Colonic mucosa (tissue), 4 donors: Measurements from ENCODE around the gene EXOC3L2. TPM values are rescaled to one million over a fixed set of nuclear protein-coding genes. Genes with fewer than 3 reads are reported as not detected.

Experiments used
- DNase-seq: peaks from one replicate; pipeline ENCODE4 v3.0.0-alpha.2; 2020
- H3K27ac ChIP-seq: fragments of 200-600 bp; one replicate; pipeline ENCODE4 v1.8.0; 2021
- H3K27me3 ChIP-seq: fragments of 200-600 bp; one replicate; pipeline ENCODE4 v1.8.0; 2021
- H3K36me3 ChIP-seq: fragments of 200-600 bp; one replicate; pipeline ENCODE4 v1.8.0; 2021
- H3K4me1 ChIP-seq: fragments of 200-600 bp; one replicate; pipeline ENCODE4 v1.8.0; 2021; ENCODE audit warnings: mild to moderate bottlenecking
- H3K4me3 ChIP-seq: fragments of 200-600 bp; one replicate; pipeline ENCODE4 v1.8.0; 2021
- H3K9ac ChIP-seq, 2 donors: one replicate each; pipeline ENCODE4 v1.7.0; 2013; ENCODE audit warnings: control low read depth in 2 of 2, low read depth in 2 of 2, low read length in 2 of 2
- H3K9me3 ChIP-seq: fragments of 200-600 bp; one replicate; pipeline ENCODE4 v1.8.0; 2021
- intact Hi-C: fragments of 100-400 bp; cut with DNase I; formaldehyde crosslinking; loops from one replicate; pipeline ENCODE4 v1.14.1; 2022
- total RNA-seq, 2 donors: library from RNA; stranded (reverse); fragmentation: NEBNext Ultra II Directional in 1 of 2; extraction: Animal tissue kit (Norgen Biotek cat#: 25700) in 1 of 2; gene quantifications; one replicate each; pipeline ENCODE4 v1.2.1, GENCODE V29; 2021
- TF ChIP-seq, protein P1 (sequence below): fragments of 200-600 bp; IDR thresholded peaks from one replicate; pipeline ENCODE4 v1.8.0; 2022; ENCODE audit warnings: antibody characterized with exemption, mild to moderate bottlenecking
- donor health status: healthy.
- donor health status: DM: no; HTN: no; CAD: no.
- donor health status: DM: no; HTN: no; CAD: no.

EXOC3L2 gene
- total RNA-seq, 2 donors from 2014 or later: 1.4 to 1.6 TPM

DNA sequence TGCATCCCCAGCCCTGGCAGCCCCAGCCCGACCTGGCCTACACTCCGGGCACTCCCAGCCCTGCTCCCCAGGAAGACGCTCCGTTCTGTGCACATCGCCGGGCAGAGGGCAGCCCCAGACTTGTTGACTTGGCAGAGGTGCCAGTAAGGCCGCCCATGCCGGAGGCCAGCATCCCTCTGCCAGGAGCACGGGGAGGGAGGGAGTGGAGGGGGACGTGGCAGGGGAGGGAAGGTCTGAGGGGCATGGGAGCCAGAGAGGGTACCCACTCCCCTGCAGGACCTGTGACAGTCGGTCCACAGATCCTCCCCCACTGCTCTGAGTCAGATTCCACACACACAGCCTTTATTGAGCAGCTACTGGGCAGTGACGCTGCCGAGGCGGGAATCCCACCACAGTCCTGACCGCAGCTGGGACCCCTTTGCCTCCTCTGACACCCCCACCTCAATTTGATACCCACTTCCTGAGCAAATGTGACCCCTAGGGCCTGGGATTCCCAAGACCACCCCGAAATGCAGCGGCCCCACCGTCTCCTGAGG is 82.5 kb downstream of the EXOC3L2 start:
- intact Hi-C loops: no loop called here
- H3K4me3 ChIP-seq: no peak overlapping the region
- H3K9ac ChIP-seq: no peak overlapping the region
- H3K27ac ChIP-seq: no peak overlapping the region
- H3K36me3 ChIP-seq: no peaks in the 10 kb centered on the region
- H3K27me3 ChIP-seq: peaks cover 6% of the 10 kb centered on the region
- TF ChIP-seq, protein P1, sequence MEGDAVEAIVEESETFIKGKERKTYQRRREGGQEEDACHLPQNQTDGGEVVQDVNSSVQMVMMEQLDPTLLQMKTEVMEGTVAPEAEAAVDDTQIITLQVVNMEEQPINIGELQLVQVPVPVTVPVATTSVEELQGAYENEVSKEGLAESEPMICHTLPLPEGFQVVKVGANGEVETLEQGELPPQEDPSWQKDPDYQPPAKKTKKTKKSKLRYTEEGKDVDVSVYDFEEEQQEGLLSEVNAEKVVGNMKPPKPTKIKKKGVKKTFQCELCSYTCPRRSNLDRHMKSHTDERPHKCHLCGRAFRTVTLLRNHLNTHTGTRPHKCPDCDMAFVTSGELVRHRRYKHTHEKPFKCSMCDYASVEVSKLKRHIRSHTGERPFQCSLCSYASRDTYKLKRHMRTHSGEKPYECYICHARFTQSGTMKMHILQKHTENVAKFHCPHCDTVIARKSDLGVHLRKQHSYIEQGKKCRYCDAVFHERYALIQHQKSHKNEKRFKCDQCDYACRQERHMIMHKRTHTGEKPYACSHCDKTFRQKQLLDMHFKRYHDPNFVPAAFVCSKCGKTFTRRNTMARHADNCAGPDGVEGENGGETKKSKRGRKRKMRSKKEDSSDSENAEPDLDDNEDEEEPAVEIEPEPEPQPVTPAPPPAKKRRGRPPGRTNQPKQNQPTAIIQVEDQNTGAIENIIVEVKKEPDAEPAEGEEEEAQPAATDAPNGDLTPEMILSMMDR: no peak
- no peak for DNase-seq
- H3K9me3 ChIP-seq: no peaks in the 10 kb centered on the region
- peaks cover 8% of the 10 kb centered on the region for H3K4me1 ChIP-seq

Other genes with a start within 250 kb of the EXOC3L2 start
- 10 to 100 TPM; 17.1 to 42.4 TPM for gene RELB, start 243.9 kb downstream of the EXOC3L2 start, total RNA-seq
- gene CLASRP, start 206.4 kb downstream of the EXOC3L2 start, total RNA-seq: 10 to 100 TPM; 53.5 to 82.6 TPM
- gene ZNF296, start 168.9 kb downstream of the EXOC3L2 start, total RNA-seq: 1 to 10 TPM; 3.4 to 7.0 TPM
- gene GEMIN7, start 166.1 kb downstream of the EXOC3L2 start, total RNA-seq: 10 to 100 TPM; 22.4 to 37.5 TPM
- 10 to 100 TPM; 28.2 to 46.9 TPM for gene PPP1R37, start 152.2 kb downstream of the EXOC3L2 start, total RNA-seq
- under 1 TPM in 1 of 2 donors, not detected in 1; 0.07 TPM for gene NKPD1, start 84.4 kb downstream of the EXOC3L2 start, total RNA-seq
- 10 to 100 TPM; 17.2 to 35.2 TPM for gene TRAPPC6A, start 67.2 kb downstream of the EXOC3L2 start, total RNA-seq
- 10 to 100 TPM; 10.4 to 15.9 TPM for gene BLOC1S3, start 66.6 kb downstream of the EXOC3L2 start, total RNA-seq
- 10 to 100 TPM; 12.7 to 28.6 TPM for gene MARK4, start 5.9 kb upstream of the EXOC3L2 start, total RNA-seq
- gene CKM, start 77.5 kb upstream of the EXOC3L2 start, total RNA-seq: under 1 TPM in 1 of 2 donors, not detected in 1; 0.53 TPM
- not detected for gene KLC3, start 95.3 kb upstream of the EXOC3L2 start, total RNA-seq
- 10 to 100 TPM; 12.7 to 17.4 TPM for gene ERCC2, start 125.2 kb upstream of the EXOC3L2 start, total RNA-seq
- gene PPP1R13L, start 159.7 kb upstream of the EXOC3L2 start, total RNA-seq: 10 to 100 TPM; 25.9 to 46.2 TPM
- gene POLR1G, start 161.2 kb upstream of the EXOC3L2 start, total RNA-seq: 1 to 10 TPM; 2.0 to 8.5 TPM
- gene ERCC1, start 178.5 kb upstream of the EXOC3L2 start, total RNA-seq: 10 to 100 TPM; 30.0 to 37.3 TPM
- gene FOSB, start 222.6 kb upstream of the EXOC3L2 start, total RNA-seq: 1 to 10 TPM; 1.5 to 3.4 TPM